K562 (cell line): Measurements from ENCODE around the gene MBOAT1.

Experiments used
- E2F1 ChIP-seq: sonication (generic); formaldehyde crosslinking; IDR thresholded peaks from 2 replicates; pipeline ENCODE4 v1.8.1; 2023; ENCODE audit warnings: mild to moderate bottlenecking, missing genetic modification reagents, moderate library complexity
- EP300 ChIP-seq: IDR thresholded peaks from 2 replicates; pipeline ENCODE4 v1.6.1; 2012; ENCODE audit warnings: low read length, improper control_type of control experiment
- FOXP4 ChIP-seq: sonication (generic); formaldehyde crosslinking; IDR thresholded peaks from 2 replicates; pipeline ENCODE4 v1.8.0; 2022; ENCODE audit warnings: mild to moderate bottlenecking, missing genetic modification reagents, borderline replicate concordance
- HNRNPH1 ChIP-seq: fragments of 200-400 bp; formaldehyde crosslinking; optimal IDR thresholded peaks from 2 replicates; pipeline ENCODE3; 2017; ENCODE audit warnings: low read depth, mild to moderate bottlenecking, low read length, moderate library complexity
- NFE2L1 ChIP-seq: fragments of 450-650 bp; IDR thresholded peaks from 2 replicates; pipeline ENCODE4 v1.6.1; 2016; ENCODE audit warnings: missing genetic modification characterization, low read depth, mild to moderate bottlenecking, missing compliant biosample characterization, moderate library complexity, borderline replicate concordance
- NR2F6 ChIP-seq: fragments of 450-650 bp; formaldehyde crosslinking; IDR thresholded peaks from 2 replicates; pipeline ENCODE4 v1.4.0; 2020; ENCODE audit warnings: mild to moderate bottlenecking
- TCF3 ChIP-seq: sonication (generic); formaldehyde crosslinking; IDR thresholded peaks from 2 replicates; pipeline ENCODE4 v1.4.0; 2020; ENCODE audit warnings: mild to moderate bottlenecking, missing genetic modification reagents
- TRIM24 ChIP-seq, 2 experiments: fragments of 450-650 bp; IDR thresholded peaks; 2 replicates each; pipeline ENCODE4 v1.6.1; 2016
- ZNF274 ChIP-seq: IDR thresholded peaks from 2 replicates; pipeline ENCODE4 v1.6.1; 2011; ENCODE audit warnings: low read depth, mild to moderate bottlenecking, low read length, moderate library complexity, borderline replicate concordance
- ZNF778 ChIP-seq: fragments of 450-650 bp; formaldehyde crosslinking; IDR thresholded peaks from 2 replicates; pipeline ENCODE4 v1.4.0; 2020; ENCODE audit warnings: mild to moderate bottlenecking, moderate library complexity

- no peak for TF ChIP-seq E2F1
- TF ChIP-seq ZNF274, result no peak
- TF ChIP-seq TCF3 (CRISPR knock-in tag), result no peak
- no peak for TF ChIP-seq NFE2L1 (tag)
- no peak for TF ChIP-seq NR2F6 (CRISPR knock-in tag)
- no peak for TF ChIP-seq ZNF778
- TF ChIP-seq FOXP4, result no peak
- no peak for TF ChIP-seq HNRNPH1
- no peak for TF ChIP-seq TRIM24 (IDR thresholded peaks at IDR 0.05)
- no peak for TF ChIP-seq EP300
These were observed 29.2 kb downstream of the MBOAT1 start for GRCh38 chr6:20182926-20183521.
